Cardiac muscle cell (in vitro differentiated cells and primary cell): ENCODE measurements around the gene CCN6. TPM values are rescaled to one million over a fixed set of nuclear protein-coding genes. Genes with fewer than 3 reads are reported as not detected.

Experiments
- polyA plus RNA-seq: library from polyadenylated mRNA; unstranded; fragments of >200 nt; fragmentation: Nextera tagmentation; extraction: Ambion mirVana; gene quantifications from 2 replicates; pipeline ENCODE4 v1.2.1, GENCODE V29; 2016
- total RNA-seq: library from RNA; depleted of rRNA; stranded (reverse); fragments of >200 nt; gene quantifications from 2 replicates; pipeline ENCODE4 v1.2.3, GENCODE V29; 2016

The CCN6 gene
- total and polyA plus RNA-seq, 2 experiments from 2014 or later: 0.11 TPM; not detected in 1

Other genes with a start within 250 kb of the CCN6 start
- gene FYN, start 180.7 kb upstream of the CCN6 start, total RNA-seq: 90.5 and 95.7 TPM in 2 replicates
- gene FYN, start 180.7 kb upstream of the CCN6 start, polyA plus RNA-seq: 87.0 and 104 TPM in 2 replicates
- gene TUBE1, start 33.4 kb downstream of the CCN6 start, total RNA-seq: 27.6 and 42.8 TPM in 2 replicates
- 22.5 and 23.9 TPM in 2 replicates for gene TUBE1, start 33.4 kb downstream of the CCN6 start, polyA plus RNA-seq
- gene FAM229B, start 33.5 kb downstream of the CCN6 start, total RNA-seq: 16.5 and 35.8 TPM in 2 replicates
- 51.5 and 67.1 TPM in 2 replicates for gene FAM229B, start 33.5 kb downstream of the CCN6 start, polyA plus RNA-seq
- 155 and 304 TPM in 2 replicates for gene LAMA4, start 200.5 kb downstream of the CCN6 start, total RNA-seq
- 162 and 244 TPM in 2 replicates for gene LAMA4, start 200.5 kb downstream of the CCN6 start, polyA plus RNA-seq